NCI-H774 (cell line): Measurements from ENCODE around the gene LARP1B.
"Not testable (repeated sequence)": the region's sequence is repeated elsewhere in the genome, so short reads cannot be mapped to it uniquely, and the experiment has no call there.

ENCODE experiments used
- DNase-seq: peaks from one replicate; lab custom pipeline; 2025; lab: John Stamatoyannopoulos, UW

LARP1B gene

DNA sequence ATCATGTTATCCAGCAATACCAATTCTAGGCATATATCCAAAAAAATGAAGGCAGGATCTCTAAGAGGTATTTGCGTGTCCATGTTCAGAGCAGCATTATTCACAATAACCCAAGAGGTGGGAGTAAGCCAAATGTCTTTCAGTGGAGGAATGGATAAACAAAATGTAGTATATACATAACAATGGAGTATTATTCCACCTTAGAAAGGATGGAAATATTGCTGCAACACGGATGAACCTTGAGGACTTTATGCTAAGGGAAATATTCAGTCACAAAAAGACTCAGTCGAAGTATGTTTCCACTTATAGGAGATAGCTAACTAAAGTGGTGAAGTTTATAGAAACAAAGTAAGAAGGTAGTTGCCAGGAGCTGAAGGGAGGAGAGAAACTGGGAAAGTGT lies 74.3 kb downstream of the LARP1B start:
- no peak for DNase-seq

DNA sequence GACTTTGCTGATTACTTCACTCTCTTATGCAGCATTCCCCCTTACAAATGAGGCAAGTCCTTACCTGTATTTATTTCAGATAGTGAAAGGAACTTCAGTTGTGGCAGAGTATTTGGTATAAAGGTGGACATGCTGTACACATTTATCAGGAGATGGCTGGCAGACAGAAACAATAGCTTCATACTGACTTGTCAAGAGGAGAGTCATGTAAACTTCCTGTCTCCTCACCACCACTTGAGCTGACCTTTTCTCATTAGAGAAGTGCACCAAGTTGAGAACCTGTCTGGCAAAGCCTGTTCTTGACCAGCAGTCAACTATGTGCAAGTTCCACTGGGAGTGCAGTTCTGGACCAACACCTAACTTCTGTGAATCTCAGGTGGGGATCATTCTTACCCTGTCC lies 80.8 kb downstream of the LARP1B start:
- no peak for DNase-seq

DNA sequence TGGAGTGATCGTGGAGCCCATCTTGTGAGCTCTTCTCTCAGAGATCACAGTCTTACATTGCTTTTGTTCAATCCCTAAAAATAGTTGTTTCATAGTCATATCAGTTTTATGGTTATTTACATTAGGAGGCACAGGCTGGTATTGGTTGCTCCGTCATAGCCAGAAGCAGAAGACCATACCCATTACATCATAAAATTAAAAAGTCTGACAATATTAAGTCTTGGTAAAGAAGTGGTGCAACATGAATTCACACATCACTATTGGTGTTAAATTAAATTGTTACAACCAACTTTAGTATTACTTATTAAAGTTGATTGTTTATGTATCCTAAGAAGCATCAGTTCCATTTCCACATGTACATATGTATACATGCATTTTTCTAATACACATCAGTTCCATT lies 84.6 kb downstream of the LARP1B start:
- DNase-seq, result no peak

DNA sequence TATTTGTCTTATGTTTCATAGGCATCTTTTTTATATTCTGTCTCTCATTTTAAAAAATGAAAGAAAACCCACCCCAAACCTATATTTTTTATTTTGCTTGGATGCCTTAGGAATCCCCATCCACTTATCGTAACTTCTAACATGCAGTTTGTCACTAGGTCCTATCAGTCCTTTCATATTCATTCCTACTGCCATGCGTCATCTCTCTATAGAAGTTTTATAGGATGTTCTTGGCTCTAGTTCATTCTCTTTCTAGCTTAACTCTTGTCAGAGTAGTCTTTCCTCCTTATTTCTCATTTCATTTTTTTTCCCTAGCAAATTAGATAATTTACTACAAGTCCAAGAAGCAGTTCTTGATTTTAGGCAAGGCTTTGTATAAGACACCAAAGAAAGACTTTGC lies 92.7 kb downstream of the LARP1B start:
- DNase-seq, result no peak

DNA sequence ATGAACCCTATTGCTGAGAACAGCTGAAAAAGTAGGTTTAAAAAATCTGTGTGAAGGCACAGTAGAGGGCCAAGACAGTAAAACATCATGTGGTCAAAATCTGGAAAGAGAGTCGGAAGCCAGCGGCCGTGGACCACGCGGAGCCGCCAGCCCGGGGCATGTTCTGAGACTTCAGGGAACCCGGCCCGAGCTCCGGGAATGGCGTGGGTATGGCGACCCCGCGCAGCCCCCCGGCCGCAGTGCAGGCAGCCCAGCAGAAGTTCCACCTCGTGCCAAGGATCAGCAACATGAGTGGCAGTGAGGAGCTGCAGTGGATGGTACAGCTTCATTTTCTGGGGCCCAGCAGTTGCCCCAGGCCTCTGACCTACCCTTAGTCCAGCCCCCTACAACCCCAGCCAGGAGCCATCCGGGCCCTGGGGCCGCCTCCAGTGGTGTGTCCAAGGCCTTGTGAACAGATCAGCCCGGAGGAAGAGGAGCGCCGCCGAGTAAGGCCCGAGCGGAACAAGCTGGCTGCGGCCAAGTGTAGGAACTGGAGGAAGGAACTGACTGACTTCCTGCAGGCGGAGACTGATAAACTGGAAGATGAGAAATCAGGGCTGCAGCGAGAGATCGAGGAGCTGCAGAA lies 94.2 kb downstream of the LARP1B start:
- no peak for DNase-seq

DNA sequence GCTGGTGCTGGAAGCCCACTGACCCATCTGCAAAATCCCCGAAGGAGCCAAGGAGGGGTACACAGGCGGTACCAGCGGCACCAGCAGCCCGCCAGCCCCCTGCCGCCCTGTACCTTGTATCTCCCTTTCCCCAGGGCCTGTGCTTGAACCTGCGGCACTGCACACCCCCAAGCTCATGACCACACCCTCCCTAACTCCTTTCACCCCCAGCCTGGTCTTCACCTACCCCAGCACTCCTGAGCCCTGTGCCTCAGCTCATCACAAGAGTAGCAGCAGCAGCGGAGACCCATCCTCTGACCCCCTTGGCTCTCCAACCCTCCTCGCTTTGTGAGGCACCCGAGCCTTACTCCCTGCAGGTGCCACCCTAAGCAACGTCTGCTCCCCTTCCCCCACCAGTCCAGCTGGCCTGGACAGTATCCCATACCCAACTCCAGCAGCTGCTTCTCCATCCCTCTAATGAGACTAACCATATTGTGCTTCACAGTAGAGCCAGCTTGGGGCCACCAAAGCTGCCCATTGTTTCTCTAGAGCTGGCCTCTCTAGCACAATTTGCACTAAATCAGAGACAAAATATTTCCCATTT lies 94.9 kb downstream of the LARP1B start:
- no peak for DNase-seq

DNA sequence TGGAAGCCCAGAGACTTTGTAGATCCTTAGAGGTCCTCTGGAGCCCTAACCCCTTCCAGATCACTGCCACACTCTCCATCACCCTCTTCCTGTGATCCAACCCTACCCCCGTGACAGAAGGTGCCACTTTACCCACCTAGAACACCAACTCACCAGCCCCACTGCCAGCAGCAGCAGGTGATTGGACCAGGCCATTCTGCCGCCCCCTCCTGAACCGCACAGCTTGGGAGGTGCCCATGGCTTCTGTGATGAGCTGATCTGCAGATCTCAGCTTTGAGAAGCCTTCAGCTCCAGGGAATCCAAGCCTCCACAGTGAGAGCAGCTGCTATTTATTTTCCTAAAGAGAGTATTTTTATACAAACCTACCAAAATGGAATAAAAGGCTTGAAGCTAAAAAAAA lies 95.4 kb downstream of the LARP1B start:
- not testable (repeated sequence) for DNase-seq

DNA sequence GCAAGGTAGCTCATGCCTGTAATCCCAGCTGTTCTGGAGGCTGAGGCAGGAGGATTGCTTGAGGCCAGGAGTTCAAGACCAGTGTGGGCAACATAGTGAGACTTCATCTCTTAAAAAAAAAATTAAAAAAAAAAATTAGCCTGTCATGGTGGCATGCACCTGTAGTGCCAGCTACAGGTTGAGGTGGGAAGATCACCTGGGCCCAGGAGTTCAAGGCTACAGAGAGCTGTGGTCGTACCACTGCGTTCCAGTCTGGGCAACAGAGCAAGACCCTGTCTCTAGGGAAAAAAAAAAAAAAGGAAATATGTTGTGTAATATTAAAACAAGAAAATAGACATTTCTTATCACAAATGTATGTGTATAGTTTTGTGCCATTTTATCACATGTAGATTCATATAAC lies 97.8 kb downstream of the LARP1B start:
- no peak for DNase-seq

DNA sequence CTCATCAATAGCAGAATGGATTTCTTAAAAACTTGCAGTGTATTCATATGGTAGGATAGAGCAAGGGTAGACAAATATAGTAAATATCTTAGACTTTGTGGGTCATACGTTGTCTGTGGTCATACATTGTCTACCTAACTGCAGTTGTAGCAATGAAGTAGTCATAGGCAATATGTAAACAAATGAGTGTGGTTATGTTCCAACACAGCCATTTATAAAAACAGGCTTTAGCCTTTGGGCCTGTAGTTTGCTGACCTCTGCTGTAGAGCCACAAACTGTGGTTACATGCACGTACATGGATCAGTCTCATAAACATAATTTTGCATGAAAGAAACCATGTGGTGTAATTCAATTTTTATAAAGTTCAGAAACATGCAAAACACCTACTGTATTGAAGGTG lies 98.9 kb downstream of the LARP1B start:
- DNase-seq, result no peak

DNA sequence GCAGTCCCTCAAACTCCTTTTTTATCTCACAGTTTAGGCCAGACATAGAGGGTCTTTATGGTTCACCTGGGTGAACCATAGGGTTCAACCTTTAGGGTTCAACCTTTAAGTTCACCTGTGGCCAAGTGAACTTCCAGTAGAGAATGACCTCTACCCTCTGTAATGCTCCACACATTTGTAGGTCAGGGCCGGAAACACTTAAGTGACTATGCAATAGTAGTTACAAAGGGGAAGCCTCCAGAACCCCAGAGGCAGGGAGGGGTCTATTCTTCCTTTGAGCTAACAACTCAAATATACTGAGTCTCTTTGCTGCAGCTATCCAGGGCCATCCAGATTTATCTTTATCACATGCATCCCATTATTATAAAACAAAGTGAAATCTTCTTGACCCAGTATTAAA lies 100.0 kb downstream of the LARP1B start:
- no peak for DNase-seq

DNA sequence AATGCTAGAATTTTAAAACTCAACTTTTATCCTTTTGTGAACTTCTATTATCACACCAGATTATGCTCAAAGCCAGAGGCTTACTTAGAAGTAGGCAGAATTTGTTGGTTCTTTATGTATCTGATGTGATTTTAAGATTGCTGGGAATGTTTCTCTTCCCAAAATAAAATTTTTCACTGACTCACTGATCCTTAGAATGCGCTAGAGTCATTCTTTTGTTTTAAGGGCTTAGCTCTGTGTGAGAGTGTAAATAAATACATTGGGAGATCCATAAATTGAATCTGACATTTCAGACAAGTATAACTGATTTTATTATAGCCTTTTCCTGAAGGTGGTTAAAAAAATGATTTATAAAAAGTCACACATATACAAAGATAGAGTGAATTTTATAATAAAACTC lies 101.3 kb downstream of the LARP1B start:
- DNase-seq, result no peak

DNA sequence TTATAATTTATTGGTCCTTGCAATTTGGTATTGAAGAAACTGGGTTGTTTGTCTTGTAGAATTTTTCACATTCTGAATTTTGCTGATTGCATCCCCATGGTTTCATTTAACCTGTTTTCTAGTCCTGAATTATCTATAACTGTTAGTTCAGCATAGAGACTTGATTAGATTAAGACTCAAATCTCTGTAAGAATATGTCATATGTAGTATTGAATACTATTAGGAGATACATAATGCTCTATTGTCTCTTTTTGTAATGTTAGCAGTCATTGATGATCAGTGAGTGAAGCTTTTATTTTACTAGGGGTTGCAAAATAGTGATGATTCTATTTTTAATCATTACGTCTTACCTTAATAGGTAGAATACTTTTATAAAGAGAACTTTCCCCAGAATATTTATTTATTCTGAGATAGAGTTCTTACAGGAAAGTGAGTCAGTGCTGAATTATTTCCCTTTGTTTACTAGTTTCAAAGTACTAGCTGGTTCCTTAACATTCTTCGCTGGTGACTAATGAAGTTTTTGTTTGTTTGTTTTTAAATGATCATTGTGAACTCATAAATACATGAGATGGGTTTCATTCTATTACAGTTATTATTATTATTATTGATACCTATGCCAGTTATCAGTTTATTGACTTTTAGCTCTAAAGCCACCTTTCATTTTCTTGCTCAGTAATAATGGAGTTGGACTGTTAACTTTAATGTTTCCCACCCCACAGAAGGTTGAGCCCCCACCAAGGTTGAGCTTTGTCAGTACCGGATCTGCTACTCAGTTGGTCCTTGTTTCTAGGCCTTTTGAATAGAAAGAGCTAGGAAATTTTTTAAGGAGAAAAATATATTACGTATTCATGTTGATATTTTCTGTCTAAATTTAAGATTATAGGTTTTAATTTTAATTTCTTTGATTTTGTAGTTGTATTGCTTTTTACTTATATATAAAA lies 102.3 kb downstream of the LARP1B start:
- DNase-seq, result no peak

DNA sequence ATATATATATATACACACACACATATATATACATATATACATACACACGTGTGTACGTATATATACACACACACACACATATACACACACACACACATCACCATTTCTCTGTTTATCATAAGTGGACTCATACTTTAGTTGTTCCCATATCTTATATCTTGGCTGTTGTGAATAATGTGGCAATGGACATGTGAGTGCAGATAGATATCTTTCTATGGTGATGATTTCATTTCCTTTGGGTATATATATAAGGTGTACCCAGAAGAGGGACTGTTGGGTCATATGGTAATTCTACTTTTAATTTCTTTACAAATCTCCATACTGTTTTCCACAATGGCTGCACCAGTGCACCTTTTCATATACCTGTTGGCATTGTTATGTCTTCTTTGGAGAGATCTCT lies 105.9 kb downstream of the LARP1B start:
- no peak for DNase-seq

DNA sequence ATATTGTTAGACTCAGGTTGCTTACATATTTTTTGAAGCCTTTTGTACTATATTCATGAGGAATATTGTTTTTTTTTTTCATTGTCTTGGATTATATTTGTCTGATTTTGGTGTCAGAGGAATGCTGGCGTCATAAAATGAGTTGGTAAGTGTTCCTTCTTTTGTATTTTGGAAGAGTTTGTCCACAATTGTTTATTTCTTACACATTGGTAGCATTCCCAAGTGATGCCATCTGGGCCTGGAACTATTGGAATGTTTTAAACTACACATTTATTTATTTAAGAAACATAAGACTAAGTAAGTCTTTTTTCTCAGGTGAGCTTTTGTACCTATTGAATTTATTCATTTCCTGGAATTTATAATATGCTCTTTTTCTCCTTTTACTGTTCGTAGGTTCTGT lies 107.6 kb downstream of the LARP1B start:
- no peak for DNase-seq

DNA sequence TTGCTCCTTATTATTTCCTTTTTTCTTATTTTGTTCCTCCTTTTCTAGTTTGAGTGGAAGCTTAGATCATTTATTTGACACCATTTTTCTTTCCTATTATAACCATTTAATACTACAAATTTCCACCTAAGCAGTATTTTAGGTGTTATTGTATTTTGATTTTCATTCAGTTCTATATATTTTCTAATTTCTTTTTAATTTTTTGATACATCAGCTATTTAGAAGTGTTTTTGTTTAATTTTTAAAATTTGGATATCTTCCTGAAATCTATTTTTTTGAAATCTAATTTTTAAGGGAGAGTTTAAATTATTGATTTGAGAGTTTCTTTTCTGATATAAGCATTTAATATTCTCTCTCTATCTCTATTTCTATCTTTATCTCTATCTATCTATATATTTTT lies 108.1 kb downstream of the LARP1B start:
- DNase-seq, result no peak

DNA sequence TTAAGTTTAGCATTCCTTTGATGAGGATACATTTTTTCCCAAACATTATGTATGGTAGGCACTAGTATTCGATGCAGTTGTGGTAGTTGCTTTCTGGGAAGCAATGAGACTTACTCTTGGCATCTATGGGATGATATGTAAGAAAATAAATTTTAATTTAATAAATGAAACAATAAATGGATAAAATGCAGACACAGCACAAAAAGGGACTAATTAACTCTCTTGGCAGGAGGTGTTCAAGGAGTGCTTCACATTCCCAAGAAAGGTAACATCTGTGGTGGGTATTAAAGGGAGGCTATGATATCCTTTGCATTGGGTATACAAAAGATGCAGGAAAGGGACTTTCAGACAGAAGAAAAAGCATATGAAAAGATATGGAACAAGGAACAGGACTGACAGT lies 115.5 kb downstream of the LARP1B start:
- DNase-seq, result no peak

DNA sequence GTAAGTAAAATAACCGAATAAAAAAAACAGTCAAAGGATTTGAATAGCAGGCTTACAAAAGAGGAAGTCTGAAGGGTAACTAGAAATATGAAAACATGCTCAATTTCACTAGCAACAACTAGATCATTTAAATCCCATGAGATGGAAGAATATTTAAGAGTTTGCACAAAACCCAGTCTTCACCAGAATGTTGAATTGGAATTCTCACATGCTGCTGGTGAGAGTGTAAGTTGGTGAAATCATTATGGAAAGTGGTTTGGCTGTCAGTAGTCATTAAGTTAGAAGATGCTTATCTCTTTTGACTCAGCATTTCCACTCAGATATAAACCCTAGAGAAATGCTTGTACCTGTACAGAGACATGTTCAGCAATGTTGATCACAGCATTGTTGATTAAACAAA lies 116.4 kb downstream of the LARP1B start:
- DNase-seq, result no peak

DNA sequence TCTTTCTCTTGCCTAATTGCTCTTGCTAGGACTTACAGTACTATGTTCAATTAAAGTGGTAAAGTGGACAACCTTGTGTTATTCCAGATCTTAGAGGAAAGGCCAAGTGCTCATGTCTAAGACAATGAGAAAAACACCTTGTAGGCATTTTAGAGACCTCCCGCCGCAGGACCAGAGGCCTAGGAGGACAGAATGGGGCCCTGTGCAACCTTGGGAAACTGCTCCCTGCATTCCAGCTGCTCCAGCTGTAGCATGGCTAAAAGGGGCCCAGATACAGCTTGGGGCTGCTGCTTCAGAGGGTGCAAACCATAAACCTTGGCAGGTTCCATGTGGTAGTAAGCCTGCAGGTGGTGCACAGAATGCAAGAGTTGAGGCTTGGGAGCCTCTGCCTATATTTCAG lies 125.5 kb downstream of the LARP1B start:
- DNase-seq, result no peak

DNA sequence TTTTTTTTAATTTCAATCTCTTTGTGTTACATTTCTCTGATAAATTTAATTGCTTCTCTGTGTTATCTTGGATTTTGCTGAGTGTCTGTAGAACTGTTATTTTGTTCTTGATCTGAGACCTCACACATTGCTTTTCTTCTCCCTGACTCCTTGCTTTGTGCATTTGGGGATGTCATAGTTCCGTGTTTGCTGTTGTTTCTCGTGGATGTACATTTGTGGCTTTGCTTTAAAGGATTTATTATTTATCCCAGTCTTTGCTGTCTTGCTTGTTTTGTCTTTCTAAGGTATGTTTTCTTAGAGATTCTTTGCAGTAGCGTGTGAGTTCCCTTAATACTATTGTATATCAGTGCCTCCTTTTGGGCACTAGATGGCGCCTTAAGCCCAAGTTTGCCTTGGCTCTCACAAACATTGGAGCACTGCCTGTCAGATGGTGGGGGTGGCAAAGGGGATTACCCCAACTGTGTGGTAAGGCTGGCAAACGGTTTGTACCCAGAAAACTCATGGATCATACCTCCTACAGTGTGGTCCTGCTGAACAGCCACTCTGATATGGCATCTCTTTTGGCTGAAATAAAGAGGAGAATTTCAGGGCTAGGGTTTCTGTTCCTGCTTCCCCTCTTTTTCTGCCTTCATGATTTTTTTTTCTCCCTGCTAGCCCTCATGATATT lies 130.1 kb downstream of the LARP1B start:
- peak; percentile 0 for DNase-seq

DNA sequence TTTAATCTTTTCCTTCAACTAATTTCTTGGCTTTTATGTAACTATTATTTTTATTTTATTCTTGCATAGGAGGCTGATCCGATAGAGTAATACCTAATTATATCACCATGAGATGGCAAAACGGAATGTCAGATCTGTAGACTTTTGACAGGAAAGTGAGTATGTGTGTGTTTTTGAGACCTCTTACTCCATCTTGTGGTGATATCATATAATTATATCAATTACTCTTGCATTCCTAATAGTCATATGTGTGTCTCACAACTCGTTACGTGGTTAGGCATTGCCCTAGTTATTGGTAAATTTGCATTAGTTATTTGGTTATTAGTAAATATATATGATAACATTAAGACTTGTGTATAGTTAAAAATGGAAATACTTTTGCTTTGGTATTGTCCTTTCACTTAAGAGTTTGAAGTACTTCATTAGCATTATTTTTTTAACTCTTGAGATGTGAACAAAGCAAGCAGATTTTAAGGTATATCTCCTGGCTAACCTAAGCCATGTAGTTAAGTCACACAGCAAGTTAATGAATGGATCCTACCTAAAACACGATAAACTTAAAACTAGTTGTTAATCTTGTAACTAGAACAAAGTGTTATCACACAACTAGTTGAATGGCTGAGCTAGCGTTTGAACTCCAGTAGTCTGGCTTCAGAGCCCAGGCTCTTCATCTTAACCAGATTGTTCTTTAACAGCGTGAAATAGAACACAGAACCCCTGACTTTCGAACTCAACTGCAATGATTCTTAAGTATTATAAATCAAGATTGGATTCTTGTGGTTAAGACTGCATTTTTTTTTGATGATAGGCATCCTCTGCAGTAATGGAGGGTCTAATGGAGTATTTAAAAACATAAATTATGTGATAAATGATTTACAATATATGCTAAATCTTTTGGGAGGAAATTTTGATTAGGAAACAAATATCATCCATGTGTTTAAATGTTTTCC lies 159.4 kb downstream of the LARP1B start:
- no peak for DNase-seq

DNA sequence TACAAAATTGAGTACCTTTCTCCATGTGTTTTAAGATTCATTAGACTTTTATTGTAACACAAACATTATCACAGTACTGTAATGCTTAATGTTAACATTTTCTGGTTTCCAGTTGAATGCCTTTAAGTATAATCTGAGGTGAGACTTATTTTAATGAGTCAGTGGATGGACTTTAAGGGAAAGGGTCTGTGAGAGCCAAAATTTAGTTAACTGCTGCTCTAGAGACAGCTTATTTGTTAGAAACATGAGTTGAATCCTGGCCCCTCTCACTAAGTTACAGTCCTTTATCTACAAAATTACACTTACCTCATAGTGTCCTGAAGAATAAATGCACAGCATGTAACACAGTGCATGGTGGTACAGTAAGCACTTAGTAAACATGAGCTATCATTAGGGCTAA lies 160.5 kb downstream of the LARP1B start:
- DNase-seq, result no peak

DNA sequence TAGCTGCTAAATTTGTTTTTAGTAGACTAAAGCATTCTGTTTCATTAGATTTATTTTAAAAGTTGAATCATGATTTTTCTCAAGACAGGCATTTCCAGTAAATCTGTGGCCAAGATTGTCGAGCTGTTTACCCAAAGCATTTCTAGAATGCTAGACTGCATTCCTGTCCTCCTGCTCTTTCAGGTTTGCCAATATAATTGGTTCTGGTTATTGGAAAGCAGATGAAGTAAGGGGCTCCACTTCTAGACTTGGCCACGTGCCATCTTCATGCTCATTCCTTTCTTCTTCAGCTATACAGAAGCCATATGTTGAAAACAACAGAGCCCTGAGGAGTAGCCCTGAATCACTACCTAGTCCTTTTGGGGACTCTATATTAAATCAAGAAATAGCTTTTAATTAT lies 164.0 kb downstream of the LARP1B start:
- DNase-seq, result no peak
